HG02938 (cell line): Measurements from ENCODE around the gene UCP2.

Source experiments
- ATAC-seq: cut with Tn5 transposase; IDR thresholded peaks from one replicate; pipeline ENCODE4 v1.9.1; 2021; ENCODE audit warnings: mild to moderate bottlenecking, moderate library complexity; ENCODE audit not compliant: unreplicated experiment

UCP2 gene

DNA sequence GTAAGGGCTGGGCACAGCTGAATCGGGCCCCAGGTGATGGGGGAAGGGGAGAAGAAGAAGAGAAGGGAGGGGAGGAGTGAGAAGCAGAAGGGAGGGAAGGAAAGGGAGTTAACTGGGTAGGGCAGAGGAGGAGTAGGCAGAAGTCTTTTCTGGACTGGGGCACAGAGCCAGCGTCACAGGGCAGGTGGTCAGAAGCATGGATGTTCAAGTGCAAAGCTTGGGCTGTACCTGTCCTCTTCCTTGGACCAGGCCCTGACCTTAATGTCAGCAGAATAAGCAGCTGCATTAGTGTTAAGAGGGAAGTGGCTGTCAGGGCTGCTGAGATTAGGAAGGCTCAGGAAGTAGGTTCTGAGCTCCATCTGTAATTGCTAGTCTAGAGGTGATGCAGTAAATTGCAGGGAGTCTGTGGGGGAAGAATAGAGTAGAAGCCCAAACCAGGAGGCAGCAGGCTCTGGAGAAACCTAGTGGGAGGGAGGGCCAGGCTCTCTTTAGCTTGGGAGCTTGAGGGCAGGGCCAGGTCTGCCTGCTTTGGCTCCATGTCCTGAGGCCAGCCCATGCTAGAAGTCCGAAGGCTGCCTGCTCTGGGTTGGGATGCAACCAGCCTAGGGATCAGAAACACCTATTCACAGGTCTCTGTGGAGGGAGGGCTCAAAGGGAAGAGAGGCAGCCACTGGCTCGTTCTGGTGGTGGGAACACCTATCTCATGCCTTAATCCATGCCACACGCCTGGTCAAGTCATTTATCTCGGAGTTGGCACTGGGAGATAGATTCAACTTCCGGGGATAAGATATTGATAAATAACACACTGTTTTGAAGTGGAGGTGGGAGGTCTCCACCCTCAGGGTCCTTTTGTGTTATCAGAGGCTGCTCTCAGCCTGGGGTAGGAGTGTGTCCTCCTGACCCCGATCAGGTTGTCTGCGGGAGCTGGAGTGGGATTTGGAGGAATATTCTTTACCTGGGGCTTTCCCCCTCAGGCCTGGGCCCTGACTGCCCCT, 28.0 kb upstream of the UCP2 start:
- ATAC-seq, result no peak

DNA sequence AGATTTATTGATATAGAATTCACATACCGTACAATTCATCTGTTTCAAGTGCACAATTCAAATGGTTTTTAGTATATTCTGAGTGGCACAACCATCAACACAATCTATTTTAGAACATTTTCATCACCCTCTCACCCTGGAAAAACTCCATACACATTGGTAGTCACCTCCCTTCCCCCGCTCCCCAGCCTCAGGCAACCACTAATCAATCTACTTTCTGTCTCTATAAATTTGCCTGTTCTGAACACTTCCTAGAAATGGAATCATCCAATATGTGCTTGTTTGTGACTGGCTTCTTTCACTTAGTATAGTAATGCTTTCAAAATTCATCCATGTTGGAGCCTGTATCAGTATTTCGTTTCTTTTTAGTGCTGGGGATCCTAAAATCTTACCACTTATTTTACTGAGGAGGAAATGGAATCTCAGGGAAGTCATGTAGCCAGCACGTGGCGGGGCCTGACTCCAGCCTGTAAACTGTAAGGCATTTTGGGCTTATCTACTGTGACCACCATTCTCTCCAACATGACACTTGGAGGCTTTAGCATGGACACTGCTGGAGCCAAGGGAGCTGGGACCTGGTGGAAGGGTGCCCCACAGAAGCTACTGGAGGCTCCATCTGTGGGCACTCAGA, 27.1 kb upstream of the UCP2 start:
- ATAC-seq, result no peak

DNA sequence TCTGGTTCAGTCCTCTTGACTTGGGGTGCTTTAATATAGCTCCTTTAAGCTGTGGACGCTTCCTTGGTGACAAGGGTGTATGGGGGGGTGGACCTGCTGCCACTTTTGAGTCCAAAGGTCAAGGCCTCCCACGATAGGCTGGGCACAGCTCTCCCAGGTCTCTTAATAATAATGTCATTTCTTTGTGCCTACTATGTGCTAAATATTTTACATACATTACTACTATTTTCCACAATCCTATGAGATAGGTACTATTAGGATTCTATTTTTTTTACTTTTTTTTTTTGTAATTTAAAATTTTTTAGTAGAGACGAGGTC, 26.5 kb upstream of the UCP2 start:
- ATAC-seq, result no peak

DNA sequence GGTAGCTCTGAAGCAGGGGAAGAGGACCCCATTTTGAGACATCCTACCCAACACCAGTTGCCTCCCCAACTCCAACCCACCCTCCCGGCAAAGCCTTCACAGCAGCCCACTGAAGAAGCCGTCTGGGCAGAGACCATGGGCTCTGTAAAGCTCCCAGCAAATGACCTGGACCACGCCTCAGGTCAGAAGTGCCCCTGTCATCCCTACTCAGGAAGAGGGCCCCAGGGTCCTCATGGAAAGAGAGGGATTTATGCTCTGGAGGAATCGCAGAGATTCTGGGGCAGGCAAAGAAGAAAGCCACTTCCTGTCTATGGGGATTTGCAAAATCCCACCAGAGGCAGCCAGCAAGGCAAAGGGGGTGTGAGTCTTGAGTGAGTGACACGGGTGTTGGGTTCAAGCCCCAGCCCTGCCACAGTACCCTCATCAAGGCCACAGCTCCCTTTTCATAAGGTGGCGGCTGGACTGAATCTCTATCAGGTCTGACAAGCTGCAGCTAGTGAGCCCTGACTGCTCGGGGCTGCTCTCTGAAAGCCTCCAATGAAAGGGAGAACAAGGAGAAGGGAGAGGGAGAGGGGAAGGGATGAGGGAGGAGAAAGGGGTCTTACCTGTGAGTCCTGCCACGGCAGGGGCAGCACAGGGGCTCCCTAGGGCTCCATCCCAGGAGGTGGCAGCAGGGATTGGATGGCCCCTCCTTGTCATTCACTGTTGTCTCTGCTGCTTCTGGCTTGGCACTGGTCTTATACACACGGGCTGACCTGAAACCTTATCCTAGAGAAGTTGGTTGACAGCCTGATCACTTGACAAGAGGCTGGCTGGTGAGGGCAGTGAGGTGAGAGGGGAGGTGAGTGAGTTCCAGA, 26.0 kb upstream of the UCP2 start, which contains the start of gene UCP3:
UCP3 (minus strand) TSS at position 713 of the 857 bp plus-strand sequence. CDS start 2,043 bp downstream, outside the sequence.
- no peak for ATAC-seq

DNA sequence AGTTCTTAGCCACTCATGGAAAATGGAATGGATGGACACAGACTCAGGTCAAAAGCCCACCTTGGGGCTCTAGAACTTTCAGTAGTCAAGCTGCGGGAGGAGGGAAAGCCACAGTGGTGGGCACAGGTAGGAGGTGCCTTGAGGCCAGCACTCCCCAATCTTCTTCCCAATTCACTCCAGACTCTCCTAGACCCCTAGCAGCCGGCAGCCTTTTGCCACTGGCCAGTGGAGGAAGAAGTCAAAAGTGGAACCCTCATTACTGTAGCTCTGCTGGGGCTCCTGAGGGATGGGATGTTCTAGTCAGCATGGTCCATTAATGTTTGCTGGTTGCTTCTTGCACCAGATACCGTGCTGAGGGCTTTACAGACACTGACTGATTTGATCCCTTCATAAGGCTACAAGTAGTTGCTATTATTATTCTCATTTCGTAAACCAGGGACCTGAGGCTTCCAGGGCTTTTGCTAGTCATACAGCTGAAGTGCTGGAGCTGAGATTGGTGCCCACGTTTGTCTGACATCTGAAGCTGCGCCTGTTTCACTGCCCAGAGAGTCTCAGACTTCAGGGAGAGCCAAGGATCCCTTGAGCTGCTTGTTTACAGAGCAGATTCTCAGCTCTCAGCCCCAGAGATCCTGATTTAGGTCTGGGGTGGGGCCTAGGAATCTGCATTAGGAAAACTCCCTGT, 25.2 kb upstream of the UCP2 start:
- no peak for ATAC-seq

DNA sequence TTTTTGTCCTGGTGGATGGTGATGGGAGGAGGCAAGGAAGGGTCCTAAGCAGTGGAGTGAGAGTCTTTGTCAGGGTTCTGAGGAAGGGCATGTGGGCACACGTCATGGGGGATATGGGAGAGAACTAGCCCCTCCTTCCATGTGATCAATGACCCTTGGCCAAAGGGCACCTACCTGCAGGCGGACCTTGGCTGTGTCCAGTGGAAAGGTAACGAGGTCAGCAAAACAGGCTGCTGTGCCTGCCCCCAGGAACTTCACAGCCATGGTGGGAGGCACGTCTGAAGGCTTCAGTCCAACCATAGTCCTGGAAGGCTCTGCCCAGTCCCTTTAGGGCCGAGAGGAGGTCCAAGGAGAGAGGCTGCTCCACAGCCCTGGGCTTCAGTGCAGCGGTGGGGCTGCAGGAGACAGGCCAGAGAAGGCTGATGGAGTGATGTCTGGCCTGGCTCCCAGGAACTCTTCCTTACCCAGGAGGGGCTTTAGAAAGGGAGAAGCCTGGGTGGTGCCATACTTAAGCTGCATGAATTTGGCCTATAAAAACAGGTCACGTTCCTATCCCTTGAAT, 24.2 kb upstream of the UCP2 start:
- ATAC-seq, result no peak

DNA sequence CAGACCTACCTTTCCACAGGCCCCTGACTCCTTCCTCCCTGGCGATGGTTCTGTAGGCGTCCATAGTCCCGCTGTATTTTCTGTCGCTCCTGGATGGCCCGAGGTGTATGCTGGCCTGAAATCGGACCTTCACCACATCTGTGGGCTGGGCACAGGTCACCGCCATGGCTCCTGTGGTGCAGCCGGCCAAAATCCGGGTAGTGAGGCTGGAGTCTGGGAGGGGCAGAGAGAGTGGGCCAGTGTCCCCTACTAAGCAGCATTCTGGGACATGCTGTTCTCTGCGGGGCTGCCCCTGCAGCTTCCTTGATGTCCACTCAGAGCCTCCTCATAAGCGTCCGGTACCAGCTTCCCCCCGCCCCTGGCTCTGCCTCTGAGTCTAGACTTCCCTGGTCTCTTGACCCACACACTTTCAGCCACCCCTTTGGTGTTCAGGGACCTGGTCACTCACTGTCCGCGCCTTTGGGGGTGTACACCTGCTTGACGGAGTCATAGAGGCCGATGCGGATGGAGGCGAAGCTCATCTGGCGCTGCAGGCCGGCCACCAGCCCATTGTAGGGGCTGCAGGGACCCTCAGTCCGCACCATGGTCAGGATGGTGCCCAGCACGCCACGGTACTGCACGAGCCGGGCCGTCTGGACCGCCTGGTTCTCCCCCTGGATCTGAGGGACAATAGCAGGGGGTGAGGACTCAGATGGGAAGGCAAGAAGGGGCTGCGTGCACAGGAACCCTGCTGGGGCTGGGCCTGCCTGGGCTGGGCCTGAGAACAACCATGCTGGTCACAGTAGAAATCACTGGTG, 23.3 kb upstream of the UCP2 start:
- no peak for ATAC-seq

DNA sequence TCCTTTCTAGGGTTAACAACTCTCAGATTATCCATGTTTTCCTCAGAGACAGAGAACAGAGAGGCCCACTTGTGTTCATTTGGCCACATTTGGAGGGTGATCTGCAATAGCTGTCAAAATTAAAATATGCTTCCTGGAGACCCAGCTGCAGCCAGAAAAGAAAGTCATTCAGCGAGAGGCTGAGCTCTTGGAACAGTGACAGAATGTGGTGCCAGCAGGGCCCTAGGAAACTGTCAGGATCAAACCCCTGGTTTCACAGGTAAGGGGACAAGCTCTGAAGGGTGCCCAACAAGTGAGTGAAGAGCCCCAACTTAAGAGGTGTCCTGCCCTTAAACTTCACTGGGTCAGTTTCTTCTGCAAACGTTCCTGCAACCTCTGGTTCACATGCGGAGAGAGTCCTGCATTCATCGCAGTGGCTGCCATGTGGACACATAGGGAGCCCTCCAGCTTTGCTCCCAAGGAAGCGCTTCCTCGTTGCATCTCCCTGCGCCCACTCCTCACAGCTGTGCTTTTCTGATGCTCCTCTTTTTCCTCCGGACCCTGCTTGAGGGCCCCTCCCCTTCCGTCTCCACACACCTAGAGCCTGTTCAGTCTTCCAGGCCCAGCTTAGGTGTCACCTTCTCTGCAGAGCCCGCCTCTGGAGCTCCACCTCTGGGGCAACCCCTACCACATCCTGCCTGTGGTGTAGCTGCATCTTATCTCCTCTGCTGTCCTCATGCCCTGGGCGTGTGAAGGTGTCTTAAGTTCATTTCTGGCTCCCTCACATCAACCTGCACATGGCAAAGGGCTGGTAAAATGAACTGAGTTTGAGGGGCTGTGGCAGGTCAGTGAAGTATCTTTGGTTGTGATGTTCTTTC, 22.3 kb upstream of the UCP2 start:
- ATAC-seq, result no peak

DNA sequence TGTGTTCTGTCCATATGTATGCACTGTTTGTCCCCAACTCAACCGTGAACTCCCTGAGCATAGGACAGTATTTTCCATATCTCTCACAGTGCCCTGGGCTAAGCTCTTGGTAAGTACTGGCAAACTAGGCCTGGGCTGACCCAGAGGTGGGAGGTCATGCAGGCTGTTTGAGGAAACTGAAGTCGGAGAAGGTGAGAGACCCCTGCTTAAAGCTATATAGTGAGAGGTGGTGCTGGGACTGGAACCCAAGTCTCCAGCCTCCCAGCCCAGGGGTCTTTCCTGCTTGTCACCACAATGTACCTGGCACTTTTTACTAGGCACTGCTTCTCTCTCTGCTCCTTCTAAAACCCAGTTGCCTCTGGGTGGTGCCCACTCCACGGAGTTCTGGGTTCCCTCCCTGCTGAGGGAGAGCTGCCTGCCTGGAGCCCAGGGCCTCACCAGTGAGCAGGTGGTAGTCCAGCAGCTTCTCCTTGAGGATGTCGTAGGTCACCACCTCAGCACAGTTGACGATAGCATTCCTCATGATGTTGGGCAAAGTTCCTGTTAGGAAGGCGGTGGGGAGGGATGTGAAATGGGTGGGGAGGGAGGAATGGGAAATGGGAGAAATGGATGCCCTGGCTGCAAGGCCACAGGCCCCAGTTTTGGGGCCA, 21.5 kb upstream of the UCP2 start:
- no peak for ATAC-seq

DNA sequence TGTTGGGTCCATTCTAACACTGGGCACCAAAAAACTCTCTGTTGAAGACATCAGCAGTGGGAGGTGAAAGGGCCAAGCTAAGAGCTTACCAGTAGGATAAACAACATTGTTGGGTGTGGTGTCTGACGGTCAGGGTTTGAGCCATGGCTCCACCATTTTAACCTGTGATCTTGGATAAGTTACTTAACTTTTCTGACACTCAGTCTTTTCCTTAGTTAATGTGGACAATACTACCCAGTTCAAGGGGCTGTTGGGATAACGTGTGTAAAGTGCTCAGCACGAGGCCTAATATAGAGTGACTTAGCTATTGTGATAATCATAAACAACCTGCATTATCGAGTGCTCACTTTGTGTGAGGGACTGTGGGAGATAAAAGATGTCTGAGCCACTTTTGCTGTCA, 20.2 kb upstream of the UCP2 start:
- ATAC-seq, result no peak

DNA sequence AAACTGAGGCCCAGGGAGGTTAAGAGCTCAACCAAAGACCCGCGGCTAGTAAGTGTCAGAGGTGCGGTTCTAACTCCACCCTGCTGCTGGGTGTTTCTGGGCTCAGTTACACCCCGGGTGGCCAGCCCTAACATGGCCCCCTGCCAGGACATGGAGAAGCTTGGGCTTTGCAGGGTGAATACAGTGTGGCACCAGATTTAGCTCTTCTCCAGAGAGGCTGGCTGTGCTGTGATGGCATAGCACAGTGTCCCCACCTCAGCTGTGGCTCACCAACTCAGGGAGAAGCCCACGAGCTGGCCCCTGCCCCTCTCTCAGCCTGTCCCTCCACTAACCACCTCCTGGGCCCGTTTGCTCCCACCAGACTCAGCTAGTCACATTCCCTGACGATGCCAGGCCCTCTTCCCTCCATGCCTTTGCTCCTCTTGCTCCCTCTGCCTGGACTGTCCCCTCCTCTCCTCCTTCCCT, 19.2 kb upstream of the UCP2 start:
- ATAC-seq, result no peak

DNA sequence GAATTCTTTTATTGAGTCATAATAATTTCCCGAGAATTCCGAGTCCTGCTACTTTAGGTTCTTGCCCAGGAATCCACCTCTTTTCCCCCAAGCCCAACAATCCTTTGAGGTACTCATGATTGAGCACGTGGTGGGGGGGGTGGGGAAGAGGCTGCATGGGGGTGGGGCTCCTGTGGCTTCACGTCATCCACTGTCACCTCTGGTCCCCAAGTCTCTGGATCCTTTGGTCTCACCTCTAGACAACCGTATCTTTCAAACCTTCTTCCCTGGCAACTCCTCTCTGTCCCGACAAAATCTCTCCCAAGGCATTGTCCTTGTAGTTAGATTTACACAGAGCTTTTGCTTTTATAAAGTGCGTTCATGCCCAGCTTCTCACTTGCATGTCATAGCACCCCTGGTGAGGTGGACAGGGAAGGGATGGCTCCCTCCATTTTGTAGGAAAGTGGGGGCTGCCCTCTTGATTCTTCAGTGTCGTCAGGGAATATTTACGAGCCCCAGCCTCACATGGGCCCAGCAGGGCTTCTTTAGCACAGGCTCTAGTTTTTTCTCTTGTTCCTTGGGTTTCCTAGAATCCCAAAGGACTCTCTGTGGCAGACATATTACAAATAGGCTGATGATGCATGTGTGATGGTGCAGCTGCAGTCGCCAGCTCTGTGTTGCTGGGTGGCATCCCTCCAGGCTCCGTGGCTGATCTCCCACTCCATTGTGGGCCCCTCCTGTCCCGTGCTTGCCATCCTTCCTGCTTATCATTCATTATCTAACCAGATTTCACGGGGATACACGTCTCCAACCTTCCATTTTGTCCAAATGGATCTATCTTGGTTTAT, 17.9 kb upstream of the UCP2 start:
- no peak for ATAC-seq

DNA sequence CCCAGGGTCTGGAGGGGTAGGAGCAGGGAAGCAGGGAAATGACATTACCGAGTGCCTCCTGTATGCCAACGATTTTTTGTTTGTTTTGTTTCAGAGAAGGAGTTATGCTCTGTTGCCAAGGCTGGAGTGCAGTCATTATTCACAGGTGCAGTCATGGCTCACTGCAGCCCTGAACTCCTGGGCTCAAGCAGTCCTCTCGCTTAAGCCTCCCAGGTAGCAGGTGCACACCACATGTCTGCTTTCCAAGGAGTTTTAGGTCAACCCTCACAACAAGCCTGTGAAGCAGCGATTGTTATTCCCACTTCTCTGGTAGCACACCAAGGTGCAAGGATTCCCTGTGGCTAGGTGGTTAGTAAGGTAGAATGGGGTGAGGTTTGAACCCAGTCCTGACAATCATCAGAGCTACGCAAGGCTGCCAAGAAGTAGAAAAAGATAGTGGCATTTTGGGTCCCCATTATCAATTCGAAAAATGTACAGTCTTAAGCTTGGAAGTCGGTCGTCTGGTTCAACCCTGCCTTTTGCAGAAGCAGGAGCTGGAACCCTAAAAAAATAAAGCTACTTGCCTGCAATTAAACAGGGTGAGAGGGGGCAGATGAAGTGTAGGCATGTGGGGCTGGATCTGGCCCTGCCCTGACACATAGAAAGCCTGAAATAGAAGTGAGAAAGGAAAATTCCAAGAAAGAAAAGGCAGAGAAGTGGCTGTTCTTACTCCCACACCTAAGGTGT, 17.1 kb upstream of the UCP2 start:
- no peak for ATAC-seq

DNA sequence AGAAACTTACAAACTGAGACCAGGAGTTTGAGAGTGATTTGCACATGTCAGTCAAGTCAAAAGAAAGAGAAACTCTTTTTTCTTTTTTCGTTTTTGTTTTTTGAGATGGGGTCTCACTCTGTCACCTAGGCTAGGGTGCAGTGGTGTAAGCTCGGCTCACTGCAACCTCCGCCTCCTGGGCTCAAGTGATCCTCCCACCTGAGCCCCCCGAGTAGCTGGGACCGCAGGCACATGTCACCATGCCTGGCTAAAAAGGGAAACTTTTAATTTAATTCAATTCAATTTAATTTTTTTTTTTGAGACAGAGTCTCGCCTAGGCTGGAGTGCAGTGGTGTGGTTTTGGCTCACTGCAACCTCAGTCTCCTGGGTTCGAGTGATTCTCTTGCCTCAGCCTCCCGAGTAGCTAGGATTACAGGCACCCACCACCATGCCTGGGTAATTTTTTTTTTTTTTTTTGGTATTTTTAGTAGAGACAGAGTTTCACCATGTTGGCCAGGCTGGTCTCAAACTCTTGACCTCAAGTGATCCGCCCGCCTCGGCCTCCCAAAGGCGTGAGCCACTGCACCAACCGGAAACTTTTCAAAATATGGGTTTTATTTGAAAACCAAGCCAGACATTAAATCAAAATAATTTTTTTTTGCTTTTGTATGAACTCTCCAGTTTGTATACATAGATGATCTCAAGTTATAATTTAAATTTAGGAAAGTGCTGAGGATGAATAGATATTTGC, 16.4 kb upstream of the UCP2 start:
- ATAC-seq, result no peak

DNA sequence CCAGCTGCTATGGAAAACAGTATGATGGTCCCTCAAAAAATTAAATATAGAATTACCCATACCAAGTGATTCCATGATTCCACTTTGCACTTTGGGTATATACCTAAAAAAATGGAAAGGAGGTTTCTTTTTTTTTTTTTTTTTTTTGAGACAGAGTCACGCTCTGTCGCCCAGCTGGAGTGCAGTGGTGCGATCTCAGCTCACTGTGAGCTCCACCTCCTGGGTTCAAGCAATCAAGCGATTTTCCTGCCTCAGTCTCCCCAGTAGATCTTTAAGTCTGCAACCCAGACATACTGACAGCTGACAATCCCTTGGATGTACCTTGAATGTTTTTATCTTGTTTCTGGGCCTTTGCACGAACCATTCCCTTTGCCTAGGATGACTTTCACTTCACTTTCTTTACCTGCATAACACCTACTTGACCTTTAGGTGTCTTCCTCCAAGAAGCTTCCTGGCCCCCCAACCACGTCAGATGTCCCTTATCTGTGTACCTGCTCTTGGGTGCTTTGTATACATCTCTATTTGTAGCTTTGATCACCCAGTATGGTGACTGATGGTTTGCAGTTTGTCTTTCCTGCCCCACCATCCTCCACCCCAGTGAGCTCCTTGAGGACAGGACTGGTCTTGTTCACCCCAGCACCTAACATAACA, 14.6 kb upstream of the UCP2 start:
- ATAC-seq, result no peak
